ENCODE results near the gene KHDC4.

GRCh38 chr1:155944444-155944799 is 10.2 kb upstream of the KHDC4 start:
- TF ChIP-seq CTCF (IDR thresholded peaks at IDR 0.05; ENCODE audit: insufficient read depth, low read depth, low read length), result no peak
- no peak for TF ChIP-seq EZH2 (IDR thresholded peaks at IDR 0.05; ENCODE audit: insufficient read depth, low read length)
